Ishikawa (cell line): Measurements from ENCODE around the gene ATF7.
A peak's percentile ranks its signal among the peaks of the same experiment; 100 is the strongest.

Source experiments
- CEBPB ChIP-seq: IDR thresholded peaks from 2 replicates; pipeline ENCODE4 v1.6.1; 2012
- CREB1 ChIP-seq: IDR thresholded peaks from 2 replicates; pipeline ENCODE4 v1.6.1; 2012; ENCODE audit warnings: low read depth
- EGR1 ChIP-seq: IDR thresholded peaks from 2 replicates; pipeline ENCODE4 v1.6.1; 2012
- EP300 ChIP-seq: IDR thresholded peaks from 2 replicates; pipeline ENCODE4 v1.6.1; 2012; ENCODE audit warnings: borderline replicate concordance
- FOXM1 ChIP-seq: IDR thresholded peaks from 2 replicates; pipeline ENCODE4 v1.6.1; 2012; ENCODE audit warnings: low read depth, borderline replicate concordance
- MAX ChIP-seq: IDR thresholded peaks from 2 replicates; pipeline ENCODE4 v1.6.1; 2012
- NFIC ChIP-seq: IDR thresholded peaks from 2 replicates; pipeline ENCODE4 v1.6.1; 2012
- RAD21 ChIP-seq: IDR thresholded peaks from 2 replicates; pipeline ENCODE4 v1.6.1; 2012; ENCODE audit warnings: low read depth
- TAF1 ChIP-seq: IDR thresholded peaks from 2 replicates; pipeline ENCODE4 v1.6.1; 2012; ENCODE audit warnings: low read depth, mild to moderate bottlenecking
- TCF12 ChIP-seq: IDR thresholded peaks from 2 replicates; pipeline ENCODE4 v1.6.1; 2012; ENCODE audit warnings: low read depth
- TEAD4 ChIP-seq: IDR thresholded peaks from 2 replicates; pipeline ENCODE4 v1.6.1; 2012
- YY1 ChIP-seq: IDR thresholded peaks from 2 replicates; pipeline ENCODE4 v1.6.1; 2012; ENCODE audit warnings: low read depth
- ZBTB7A ChIP-seq: IDR thresholded peaks from 2 replicates; pipeline ENCODE4 v1.6.1; 2012; ENCODE audit warnings: low read depth
- TF ChIP-seq, protein P1 (sequence below): IDR thresholded peaks from 2 replicates; pipeline ENCODE4 v1.6.1; 2012
- TF ChIP-seq, protein P2 (sequence below): IDR thresholded peaks from 2 replicates; pipeline ENCODE4 v1.6.1; 2012; ENCODE audit warnings: low read depth, mild to moderate bottlenecking

The ATF7 gene

DNA sequence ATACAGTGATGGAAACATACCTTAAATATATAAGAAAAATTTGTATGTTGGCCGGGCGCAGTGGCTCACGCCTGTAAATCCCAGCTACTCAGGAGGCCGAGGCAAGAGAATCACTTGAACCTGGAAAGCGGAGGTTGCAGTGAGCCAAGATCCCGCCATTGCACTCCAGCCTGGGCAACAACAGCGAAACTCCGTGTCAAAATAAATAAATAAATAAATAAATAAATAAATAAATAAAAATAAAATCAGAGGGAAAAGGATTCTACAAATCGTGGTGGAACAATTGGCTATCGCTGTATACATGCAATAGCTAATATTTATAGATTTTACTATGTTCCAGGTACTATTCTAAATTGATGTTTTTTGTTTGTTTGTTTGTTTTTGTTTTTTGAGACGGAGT is 1.7 kb upstream of the ATF7 start:
- TF ChIP-seq NFIC (no peak), TCF12 (no peak)

- TF ChIP-seq EP300 = no peak
- TF ChIP-seq TAF1 = no peak
- TF ChIP-seq EGR1 = no peak
- TF ChIP-seq CREB1 = no peak
- TF ChIP-seq YY1 = no peak
- TF ChIP-seq FOXM1 = no peak
- no peak for TF ChIP-seq ZBTB7A
- no peak for TF ChIP-seq TEAD4
- TF ChIP-seq, protein P1, sequence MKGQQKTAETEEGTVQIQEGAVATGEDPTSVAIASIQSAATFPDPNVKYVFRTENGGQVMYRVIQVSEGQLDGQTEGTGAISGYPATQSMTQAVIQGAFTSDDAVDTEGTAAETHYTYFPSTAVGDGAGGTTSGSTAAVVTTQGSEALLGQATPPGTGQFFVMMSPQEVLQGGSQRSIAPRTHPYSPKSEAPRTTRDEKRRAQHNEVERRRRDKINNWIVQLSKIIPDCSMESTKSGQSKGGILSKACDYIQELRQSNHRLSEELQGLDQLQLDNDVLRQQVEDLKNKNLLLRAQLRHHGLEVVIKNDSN = no peak
- no peak for TF ChIP-seq NFIC
- TF ChIP-seq, protein P2, sequence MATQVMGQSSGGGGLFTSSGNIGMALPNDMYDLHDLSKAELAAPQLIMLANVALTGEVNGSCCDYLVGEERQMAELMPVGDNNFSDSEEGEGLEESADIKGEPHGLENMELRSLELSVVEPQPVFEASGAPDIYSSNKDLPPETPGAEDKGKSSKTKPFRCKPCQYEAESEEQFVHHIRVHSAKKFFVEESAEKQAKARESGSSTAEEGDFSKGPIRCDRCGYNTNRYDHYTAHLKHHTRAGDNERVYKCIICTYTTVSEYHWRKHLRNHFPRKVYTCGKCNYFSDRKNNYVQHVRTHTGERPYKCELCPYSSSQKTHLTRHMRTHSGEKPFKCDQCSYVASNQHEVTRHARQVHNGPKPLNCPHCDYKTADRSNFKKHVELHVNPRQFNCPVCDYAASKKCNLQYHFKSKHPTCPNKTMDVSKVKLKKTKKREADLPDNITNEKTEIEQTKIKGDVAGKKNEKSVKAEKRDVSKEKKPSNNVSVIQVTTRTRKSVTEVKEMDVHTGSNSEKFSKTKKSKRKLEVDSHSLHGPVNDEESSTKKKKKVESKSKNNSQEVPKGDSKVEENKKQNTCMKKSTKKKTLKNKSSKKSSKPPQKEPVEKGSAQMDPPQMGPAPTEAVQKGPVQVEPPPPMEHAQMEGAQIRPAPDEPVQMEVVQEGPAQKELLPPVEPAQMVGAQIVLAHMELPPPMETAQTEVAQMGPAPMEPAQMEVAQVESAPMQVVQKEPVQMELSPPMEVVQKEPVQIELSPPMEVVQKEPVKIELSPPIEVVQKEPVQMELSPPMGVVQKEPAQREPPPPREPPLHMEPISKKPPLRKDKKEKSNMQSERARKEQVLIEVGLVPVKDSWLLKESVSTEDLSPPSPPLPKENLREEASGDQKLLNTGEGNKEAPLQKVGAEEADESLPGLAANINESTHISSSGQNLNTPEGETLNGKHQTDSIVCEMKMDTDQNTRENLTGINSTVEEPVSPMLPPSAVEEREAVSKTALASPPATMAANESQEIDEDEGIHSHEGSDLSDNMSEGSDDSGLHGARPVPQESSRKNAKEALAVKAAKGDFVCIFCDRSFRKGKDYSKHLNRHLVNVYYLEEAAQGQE = no peak
- no peak for TF ChIP-seq CEBPB
- no peak for TF ChIP-seq RAD21
- TF ChIP-seq MAX = no peak
- TF ChIP-seq TCF12 = no peak
Measured at GRCh38 chr12:53626702-53627169, 554 bp upstream of the ATF7 start.

- TF ChIP-seq FOXM1 = peak; percentile 0; the same call in 1 of the 2 replicates
- no peak for TF ChIP-seq TAF1
- TF ChIP-seq MAX = 0 out of 2 replicates have a peak, but pooled peaks have one; percentile 1
Measured at GRCh38 chr12:53625373-53625945, 723 bp downstream of the ATF7 start.

- TF ChIP-seq CEBPB (no peak), TEAD4 (no peak), CREB1 (no peak), YY1 (no peak), RAD21 (no peak), NFIC (no peak), FOXM1 (no peak), EGR1 (no peak), ZBTB7A (no peak), EP300 (no peak), TCF12 (no peak), MAX (no peak), TAF1 (no peak)
- TF ChIP-seq, protein P1 = no peak
- TF ChIP-seq, protein P2 = no peak
Measured at GRCh38 chr12:53624956-53625355, 1.2 kb downstream of the ATF7 start.

DNA sequence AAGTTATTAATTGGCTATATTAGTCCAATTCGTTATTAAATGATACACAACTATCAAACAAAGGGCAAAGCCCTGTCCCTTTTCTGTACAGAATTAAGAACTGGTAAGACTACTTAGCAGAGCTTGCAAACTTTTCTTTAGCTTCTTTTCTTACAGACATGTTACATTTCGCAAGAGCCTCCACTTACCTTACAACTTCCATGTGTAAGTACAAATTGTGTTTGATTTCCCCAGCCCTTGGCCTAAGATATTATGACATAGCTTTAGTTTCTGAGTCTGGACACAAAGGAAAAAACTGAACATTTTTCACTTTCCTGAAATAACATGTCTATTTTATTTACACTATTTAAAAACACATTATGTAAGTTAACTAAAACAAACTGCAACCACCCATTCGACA is 1.7 kb downstream of the ATF7 start:
- TF ChIP-seq CREB1 (no peak), MAX (no peak), CEBPB (peak; percentile 72)

DNA sequence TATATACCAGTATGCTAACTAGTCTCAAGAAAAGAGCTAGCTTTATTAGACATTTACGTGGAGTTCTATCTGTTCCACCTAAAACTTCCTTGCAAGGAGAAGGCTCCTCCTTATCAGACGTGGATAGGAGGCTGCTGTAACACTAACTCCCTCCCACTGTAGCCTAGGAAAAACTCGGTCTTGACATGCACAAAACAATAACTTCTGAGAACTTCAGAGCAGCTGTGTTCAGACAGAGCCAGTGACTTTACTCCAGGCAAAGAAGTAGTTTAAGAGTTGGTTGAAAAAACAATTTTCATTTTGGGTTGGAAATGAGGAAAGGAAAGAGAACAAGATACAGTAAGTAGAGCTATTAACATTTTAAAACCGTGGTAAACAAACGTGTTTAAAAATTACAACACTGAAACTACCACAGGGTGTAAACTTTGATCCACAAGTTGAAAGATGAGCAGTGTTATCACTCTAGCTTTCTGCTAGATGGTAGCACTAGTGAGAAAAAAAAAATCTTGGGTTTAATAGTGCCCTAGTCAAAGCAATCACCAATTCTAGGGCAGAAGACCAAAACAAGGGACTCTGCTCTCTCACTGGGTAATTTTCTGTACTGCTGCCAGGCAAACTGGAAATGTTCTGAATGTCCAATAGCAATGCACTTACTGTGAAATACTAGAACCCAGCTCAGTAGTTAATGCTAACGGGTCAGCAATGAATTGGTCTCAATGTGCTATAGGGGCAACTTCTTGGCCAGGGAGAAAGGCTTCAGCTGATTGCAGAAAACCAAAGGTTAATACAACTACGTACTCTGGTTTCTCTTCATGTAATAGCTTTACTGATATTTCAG is 2.4 kb downstream of the ATF7 start:
- TF ChIP-seq, protein P1 = no peak
- no peak for TF ChIP-seq YY1
- TF ChIP-seq FOXM1 = no peak
- TF ChIP-seq NFIC = no peak
- no peak for TF ChIP-seq TEAD4
- no peak for TF ChIP-seq TAF1
- no peak for TF ChIP-seq EP300
- TF ChIP-seq EGR1 = no peak
- TF ChIP-seq MAX = no peak
- TF ChIP-seq, protein P2 = no peak
- TF ChIP-seq CREB1 = no peak
